Epithelial cell of umbilical artery (primary cell): ENCODE measurements around the gene GCGR. TPM values are rescaled to one million over a fixed set of nuclear protein-coding genes. Genes with fewer than 3 reads are reported as not detected.

Experiments used
- total RNA-seq: library from RNA; depleted of rRNA; stranded (reverse); fragments of >200 nt; gene quantifications from 2 replicates; pipeline ENCODE4 v1.2.3, GENCODE V29; 2014

Gene GCGR
- not detected in 2 replicates for total RNA-seq

DNA sequence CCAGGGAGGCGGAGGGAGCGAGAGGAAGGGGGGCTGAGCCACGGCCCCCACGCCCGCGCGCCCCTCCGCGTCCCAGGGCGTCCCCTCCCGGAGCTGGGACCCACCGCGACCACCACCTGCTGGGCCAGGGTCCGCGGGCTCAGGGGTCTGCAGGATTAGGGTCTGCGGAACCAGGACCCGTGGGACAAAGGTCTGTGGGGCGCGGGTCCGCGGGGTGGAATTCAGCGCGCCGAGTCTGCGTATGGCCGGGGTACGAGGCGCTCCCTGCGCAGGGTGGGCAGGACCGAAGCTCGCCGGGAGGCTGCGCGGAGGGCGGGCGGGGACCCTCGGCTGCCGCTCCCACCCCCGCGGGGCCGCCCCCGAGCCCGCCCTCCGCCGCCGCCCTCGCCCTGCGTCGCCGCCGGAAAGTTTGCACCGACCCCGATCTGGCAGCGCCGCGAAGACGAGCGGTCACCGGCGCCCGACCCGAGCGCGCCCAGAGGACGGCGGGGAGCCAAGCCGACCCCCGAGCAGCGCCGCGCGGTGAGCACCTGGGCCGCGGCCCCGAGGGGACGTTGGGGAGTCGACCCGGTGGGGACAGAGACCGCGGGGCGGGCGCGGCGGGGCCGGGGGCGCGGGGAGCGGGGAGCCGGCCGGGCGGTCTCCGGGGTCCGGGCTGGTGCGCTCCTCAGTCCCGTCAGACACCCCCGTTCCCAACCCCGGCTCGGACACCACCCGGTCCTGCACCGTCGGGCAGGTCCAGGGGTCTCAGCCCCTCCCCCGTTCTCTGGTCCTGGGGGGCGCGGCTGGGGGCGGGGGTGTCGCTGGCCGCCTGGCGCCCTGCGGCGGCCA, at the start of gene GCGR:
Gene GCGR (plus strand): TSS at position 423 of the 831 bp plus-strand sequence. CDS start 4,869 bp downstream, outside the sequence.

DNA sequence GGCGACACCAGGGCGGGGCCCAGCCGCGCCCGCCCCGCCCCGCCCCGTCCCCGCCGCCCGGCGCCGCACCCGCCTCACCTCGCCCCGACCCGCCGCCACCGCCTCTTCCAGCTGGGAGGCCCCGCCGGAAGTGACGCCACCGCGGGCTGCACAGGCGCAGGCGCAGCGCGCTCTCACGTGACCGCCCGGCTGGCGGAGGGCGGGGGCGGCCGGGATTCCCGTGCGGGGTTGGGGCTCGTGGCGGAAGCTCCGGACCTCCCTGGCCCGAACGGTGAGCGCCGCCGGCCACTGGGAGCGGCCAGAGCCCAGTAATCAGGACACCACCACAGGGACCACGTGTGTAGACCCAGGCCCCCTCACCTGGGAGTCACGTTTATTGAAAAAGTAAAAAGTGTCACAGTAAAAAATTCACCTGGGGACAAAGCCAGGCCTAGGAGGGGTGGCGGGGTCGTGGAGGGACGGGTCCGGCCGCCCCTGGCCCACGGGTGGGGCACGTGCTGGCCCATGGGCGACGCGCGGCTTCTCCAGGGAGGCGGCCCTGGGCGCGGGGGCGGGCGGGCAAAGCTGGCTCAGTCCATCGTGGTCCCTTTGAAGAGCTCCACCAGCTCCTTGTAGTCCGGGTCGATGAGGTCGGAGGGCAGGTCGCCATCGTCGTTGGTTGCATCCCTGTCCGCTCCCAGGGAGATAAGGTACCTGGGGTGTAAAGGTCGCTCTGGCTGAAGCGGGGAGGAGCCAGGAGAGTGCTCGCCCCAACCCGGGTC, 29.4 kb downstream of the GCGR start, which contains the start of gene MCRIP1:
Gene MCRIP1 (minus strand): TSS at position 132 of the 761 bp plus-strand sequence. CDS start 8,785 bp downstream, outside the sequence.

DNA sequence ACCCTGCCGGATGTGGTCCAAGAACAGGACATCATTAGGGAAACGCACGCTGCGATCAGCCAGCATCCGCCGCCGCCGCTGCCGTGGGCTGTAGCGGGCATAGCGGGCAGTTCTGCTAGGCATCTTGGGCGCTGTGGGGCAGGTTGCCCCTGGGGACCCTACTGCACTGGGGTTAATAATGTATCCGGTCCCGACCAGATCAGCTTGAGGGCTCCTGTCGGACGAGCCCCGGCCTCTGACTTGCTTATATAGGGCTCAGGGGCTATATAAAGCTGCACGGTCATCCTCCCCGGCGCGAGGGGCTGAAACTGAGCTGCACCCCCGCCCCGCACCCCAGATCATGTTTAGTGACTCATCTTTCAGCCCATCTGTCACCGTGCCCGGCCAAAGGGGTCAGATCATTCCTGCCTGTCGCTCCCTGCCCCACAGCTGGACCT, 30.9 kb downstream of the GCGR start, which contains the start of gene PPP1R27:
Gene PPP1R27 (minus strand): TSS at position 220 of the 437 bp plus-strand sequence. CDS start 97 bp downstream, at position 123.

DNA sequence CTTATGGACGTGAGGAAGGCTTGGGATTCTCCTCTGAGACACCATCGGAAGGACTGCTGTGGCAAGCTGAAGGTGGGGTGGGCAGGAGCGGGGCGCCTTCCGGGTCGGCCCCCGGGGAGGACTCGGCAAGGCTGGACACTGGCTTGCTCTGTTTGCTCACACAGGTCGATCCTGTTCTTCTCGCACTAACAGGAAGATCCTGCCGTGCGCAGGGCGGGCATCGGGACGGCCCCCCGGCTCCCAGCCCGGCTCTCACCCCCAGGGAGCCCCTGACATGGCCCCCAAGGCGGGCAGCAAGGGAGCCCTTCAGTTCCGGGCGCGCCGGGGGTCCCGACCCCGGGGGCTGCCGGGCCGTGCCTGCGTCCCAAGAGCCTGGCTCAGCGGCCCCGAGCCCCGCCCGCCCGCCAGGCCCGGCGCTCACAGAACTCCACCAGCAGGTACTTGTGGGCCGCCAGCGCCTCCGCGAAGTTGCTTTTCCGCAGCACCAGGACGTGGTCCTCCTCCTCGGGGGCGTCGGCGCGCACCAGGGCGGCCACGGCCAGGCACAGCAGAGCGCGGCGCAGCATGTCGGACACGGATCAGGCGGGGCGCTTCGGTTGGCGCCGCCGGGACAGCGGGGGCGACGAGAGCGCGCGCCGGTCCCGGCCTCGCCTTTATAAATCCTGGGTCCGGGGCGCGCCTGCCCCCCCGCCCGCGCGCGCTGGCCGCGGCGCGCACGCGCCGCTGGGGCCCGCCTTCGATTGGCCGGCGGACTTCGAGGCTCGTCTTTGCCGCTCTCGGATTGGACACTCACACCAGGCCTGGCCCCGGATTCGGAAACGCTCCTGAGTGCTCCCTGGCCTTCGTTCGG, 56.2 kb downstream of the GCGR start, which contains the start of gene P4HB:
Gene P4HB (minus strand): TSS at position 630 of the 850 bp plus-strand sequence. CDS start 64 bp downstream, at position 566.

Other genes with a start within 250 kb of the GCGR start
- gene NPLOC4, start 167.0 kb upstream of the GCGR start, total RNA-seq = 75.4 and 83.9 TPM in 2 replicates
- 0.32 and 0.46 TPM in 2 replicates for gene TSPAN10, start 167.0 kb upstream of the GCGR start, total RNA-seq
- 0.76 and 0.97 TPM in 2 replicates for gene PDE6G, start 147.6 kb upstream of the GCGR start, total RNA-seq
- 33.7 and 39.6 TPM in 2 replicates for gene OXLD1, start 137.5 kb upstream of the GCGR start, total RNA-seq
- gene CCDC137, start 137.4 kb upstream of the GCGR start, total RNA-seq = 9.3 and 10.7 TPM in 2 replicates
- 21.1 and 39.6 TPM in 2 replicates for gene ARL16, start 120.4 kb upstream of the GCGR start, total RNA-seq
- 64.3 and 78.6 TPM in 2 replicates for gene HGS, start 120.1 kb upstream of the GCGR start, total RNA-seq
- 11.0 and 13.7 TPM in 2 replicates for gene MRPL12, start 100.8 kb upstream of the GCGR start, total RNA-seq
- gene SLC25A10, start 91.9 kb upstream of the GCGR start, total RNA-seq = 17.5 and 21.6 TPM in 2 replicates
- 126 and 148 TPM in 2 replicates for gene MCRIP1, start 29.1 kb downstream of the GCGR start, total RNA-seq
- gene PPP1R27, start 30.9 kb downstream of the GCGR start, total RNA-seq = not detected in 2 replicates
- gene P4HB, start 56.4 kb downstream of the GCGR start, total RNA-seq = 648 and 838 TPM in 2 replicates
- gene ARHGDIA, start 67.2 kb downstream of the GCGR start, total RNA-seq = 59.0 and 168 TPM in 2 replicates
- 233 and 248 TPM in 2 replicates for gene ALYREF, start 87.4 kb downstream of the GCGR start, total RNA-seq
- gene ANAPC11, start 87.6 kb downstream of the GCGR start, total RNA-seq = 208 and 256 TPM in 2 replicates
- not detected in 2 replicates for gene NPB, start 98.1 kb downstream of the GCGR start, total RNA-seq
- 45.5 and 59.4 TPM in 2 replicates for gene PCYT2, start 107.2 kb downstream of the GCGR start, total RNA-seq
- gene SIRT7, start 114.0 kb downstream of the GCGR start, total RNA-seq = 17.2 and 36.6 TPM in 2 replicates
- 13.3 and 17.2 TPM in 2 replicates for gene MAFG, start 123.6 kb downstream of the GCGR start, total RNA-seq
- 114 and 138 TPM in 2 replicates for gene PYCR1, start 133.2 kb downstream of the GCGR start, total RNA-seq
- not detected in 2 replicates for gene MYADML2, start 143.1 kb downstream of the GCGR start, total RNA-seq
- not detected in 2 replicates for gene NOTUM, start 157.0 kb downstream of the GCGR start, total RNA-seq
- gene ASPSCR1, start 173.5 kb downstream of the GCGR start, total RNA-seq = 19.8 and 21.4 TPM in 2 replicates
- gene CENPX, start 218.7 kb downstream of the GCGR start, total RNA-seq = 78.9 and 79.6 TPM in 2 replicates
- gene LRRC45, start 219.2 kb downstream of the GCGR start, total RNA-seq = 21.8 and 29.8 TPM in 2 replicates
- gene RAC3, start 227.5 kb downstream of the GCGR start, total RNA-seq = 17.5 and 40.0 TPM in 2 replicates
- 66.1 and 75.0 TPM in 2 replicates for gene DCXR, start 233.5 kb downstream of the GCGR start, total RNA-seq
- 19.8 and 22.2 TPM in 2 replicates for gene RFNG, start 247.7 kb downstream of the GCGR start, total RNA-seq
- 95.9 and 105 TPM in 2 replicates for gene GPS1, start 247.7 kb downstream of the GCGR start, total RNA-seq